Measurements from ENCODE around the gene RPL36A.

- TF ChIP-seq CTCF (IDR thresholded peaks at IDR 0.05; ENCODE audit: low read depth, low read length) (no peak), EZH2phosphoT487 (IDR thresholded peaks at IDR 0.05; ENCODE audit: low read depth) (no peak)
Measured at GRCh38 chrX:101395789-101396188, 5.0 kb downstream of the RPL36A start.
